Gastrocnemius medialis (tissue), 4 donors: ENCODE results near the gene MADD. TPM values are rescaled to one million over a fixed set of nuclear protein-coding genes. Genes with fewer than 3 reads are reported as not detected.

ENCODE experiments used
- ATAC-seq, 2 donors: fragments of 150-250 bp; one replicate each; pipeline ENCODE4 v1.9.1; 2016
- DNase-seq, 2 donors: peaks; one replicate each; pipeline ENCODE4 v3.0.0-alpha.2; 2019
- H3K27ac ChIP-seq, 4 donors: fragments of 200-600 bp; sonication (generic); 1 replicate in 1 of 4; 2 replicates in 3 of 4; pipeline ENCODE4 v1.5.1; 2016 to 2018; ENCODE audit warnings: mild to moderate bottlenecking in 2 of 4, moderate library complexity in 1 of 4
- H3K27me3 ChIP-seq, 3 donors: fragments of 200-600 bp; sonication (generic) in 2 of 3; 1 replicate in 1 of 3; 2 replicates in 2 of 3; pipeline versions ENCODE4 v1.5.1 to v1.6.0; 2016 to 2019; ENCODE audit warnings: mild to moderate bottlenecking in 1 of 3, moderate library complexity in 1 of 3
- H3K36me3 ChIP-seq, 2 donors: fragments of 200-600 bp; sonication (generic) in 1 of 2; one replicate each; pipeline ENCODE4 v1.5.1; 2017 to 2018
- H3K4me1 ChIP-seq, 2 donors: fragments of 200-600 bp; sonication (generic) in 1 of 2; one replicate each; pipeline ENCODE4 v1.5.1; 2016 to 2017; ENCODE audit warnings: mild to moderate bottlenecking in 2 of 2
- H3K4me3 ChIP-seq, 4 donors: fragments of 200-600 bp; sonication (generic) in 3 of 4; 1 replicate in 1 of 4; 2 replicates in 3 of 4; pipeline ENCODE4 v1.5.1; 2016 to 2019; ENCODE audit warnings: mild to moderate bottlenecking in 2 of 4
- H3K9me3 ChIP-seq, 3 donors: fragments of 200-600 bp; sonication (generic) in 2 of 3; 1 replicate in 1 of 3; 2 replicates in 2 of 3; pipeline ENCODE4 v1.5.1; 2016 to 2019
- CTCF ChIP-seq, 5 experiments: fragments of 450-650 bp in 3 of 5; fragments of 200-600 bp in 2 of 5; sonication (generic) in 2 of 5; IDR thresholded peaks in 4 of 5; conservative IDR thresholded peaks in 1 of 5; 1 replicate in 4 of 5; 2 replicates in 1 of 5; pipeline ENCODE4 v1.5.1; 2016 to 2019; ENCODE audit warnings: antibody characterized with exemption in 5 of 5, mild to moderate bottlenecking in 3 of 5, moderate library complexity in 3 of 5
- POLR2A ChIP-seq, 2 donors: fragments of 450-650 bp; IDR thresholded peaks; one replicate each; pipeline ENCODE4 v1.6.1; 2017; ENCODE audit warnings: antibody characterized with exemption in 2 of 2, mild to moderate bottlenecking in 2 of 2, moderate library complexity in 2 of 2
- in situ Hi-C, 4 donors: fragments of 200-750 bp; cut with MboI; loops; one replicate each; pipeline versions ENCODE4 v1.15.0 to v1.8.0; 2017; ENCODE audit warnings: low sequenced_read_pairs in 4 of 4
- intact Hi-C: fragments of 100-400 bp; cut with DNase I; formaldehyde crosslinking; loops from one replicate; pipeline ENCODE4 v1.15.1; 2023; ENCODE audit warnings: low total_unique reads
- total RNA-seq, 4 donors: library from RNA; depleted of rRNA; stranded (reverse); fragments of >200 nt; gene quantifications; one replicate each; pipeline versions ENCODE4 v1.1.0 to v1.2.3, GENCODE V29; 2016

MADD gene
- total RNA-seq, 4 donors from 2014 or later, result 39.4 to 47.9 (median 41.6) TPM

- intact Hi-C loops (no loop called here), in situ Hi-C loops (loop anchor here in 2 of 4 donors (25.0 kb wide), 2 partner anchors 124 to 474 kb away; partner anchors contain the start of gene ACP2 (in 2 of the 2))
- Histone ChIP-seq H3K36me3 (no peaks in the 10 kb centered on the region), H3K27me3 (no peaks in the 10 kb centered on the region), H3K4me1 (no peaks in the 10 kb centered on the region), H3K4me3 (no peak overlapping the region), H3K9me3 (no peaks in the 10 kb centered on the region), H3K27ac (peak overlapping the region in 1 of 4 donors; percentile 17)
- DNase-seq, result no peak
- TF ChIP-seq CTCF (IDR thresholded peaks at IDR 0.05 in 4 of 5, conservative IDR thresholded peaks at IDR 0.05 in 1 of 5) (no peak), POLR2A (IDR thresholded peaks at IDR 0.05) (no peak)
- no peak for ATAC-seq
These were observed 91.5 kb downstream of the MADD start for GRCh38 chr11:47361419-47361818.

- ATAC-seq, result no peak
- Histone ChIP-seq H3K4me1 (no peaks in the 10 kb centered on the region), H3K36me3 (no peaks in the 10 kb centered on the region), H3K4me3 (no peak overlapping the region), H3K27ac (no peak overlapping the region), H3K27me3 (no peaks in the 10 kb centered on the region), H3K9me3 (no peaks in the 10 kb centered on the region)
- intact Hi-C loops, result no loop called here
- no peak for DNase-seq
- no peak for TF ChIP-seq POLR2A (IDR thresholded peaks at IDR 0.05)
- in situ Hi-C loops, result loop anchor here in 2 of 4 donors (5.0 to 25.0 kb wide), 3 partner anchors 36 to 479 kb away; partner anchors contain the start of gene ACP2 (in 2 of the 2)
These were observed 96.1 kb downstream of the MADD start for GRCh38 chr11:47366020-47366490.

- in situ Hi-C loops, result loop anchor here (5.0 to 25.0 kb wide), 6 partner anchors 33 to 482 kb away; partner anchors contain the start of genes ACP2 (in 2 of the 4) and SLC39A13 (in 1 of the 4)
- TF ChIP-seq CTCF (IDR thresholded peaks at IDR 0.05 in 4 of 5, conservative IDR thresholded peaks at IDR 0.05 in 1 of 5) (no peak), POLR2A (IDR thresholded peaks at IDR 0.05) (no peak)
- Histone ChIP-seq H3K9me3 (no peaks in the 10 kb centered on the region), H3K4me3 (no peak overlapping the region), H3K36me3 (no peaks in the 10 kb centered on the region), H3K4me1 (peaks cover 0 to 6% of the 10 kb centered on the region in 2 donors), H3K27ac (no peak overlapping the region), H3K27me3 (no peaks in the 10 kb centered on the region)
- ATAC-seq (no peak), DNase-seq (no peak)
- intact Hi-C loops, result loop anchor here (10.0 kb wide), 1 partner anchor 475 kb away; the partner anchor contains the start of gene NUP160
These were observed 99.7 kb downstream of the MADD start for GRCh38 chr11:47369676-47370075.

- H3K36me3 ChIP-seq, result no peaks in the 10 kb centered on the region
- intact Hi-C loops (loop anchor here (10.0 kb wide), 1 partner anchor 472 kb away; the partner anchor contains the start of gene NUP160), in situ Hi-C loops (loop anchor here (5.0 to 25.0 kb wide), 5 partner anchors 35 to 485 kb away; partner anchors contain the start of genes ACP2 (in 2 of the 4) and SLC39A13 (in 1 of the 4))
- no peaks in the 10 kb centered on the region for H3K9me3 ChIP-seq
- no peak overlapping the region for H3K4me3 ChIP-seq
- ATAC-seq (no peak), DNase-seq (no peak)
- TF ChIP-seq POLR2A (IDR thresholded peaks at IDR 0.05), result no peak
- no peaks in the 10 kb centered on the region for H3K27me3 ChIP-seq
- peaks cover 0 to 6% of the 10 kb centered on the region in 2 donors for H3K4me1 ChIP-seq
- no peak overlapping the region for H3K27ac ChIP-seq
These were observed 102.5 kb downstream of the MADD start for GRCh38 chr11:47372422-47372821.

GRCh38 chr11:47373876-47374719 lies 104.2 kb downstream of the MADD start:
- H3K9me3 ChIP-seq, result no peaks in the 10 kb centered on the region
- TF ChIP-seq POLR2A (IDR thresholded peaks at IDR 0.05), result no peak
- TF ChIP-seq CTCF (IDR thresholded peaks at IDR 0.05 in 4 of 5, conservative IDR thresholded peaks at IDR 0.05 in 1 of 5), result peak; percentile 90 to 97 (median 93)
- ATAC-seq (peak; percentile 78 to 87), DNase-seq (peak; percentile 46 to 71)
- H3K27me3 ChIP-seq, result no peaks in the 10 kb centered on the region
- no peaks in the 10 kb centered on the region for H3K36me3 ChIP-seq
- no peak overlapping the region for H3K4me3 ChIP-seq
- H3K27ac ChIP-seq, result peak overlapping the region in 2 of 4 donors; percentile 10 to 37
- peaks cover 0 to 6% of the 10 kb centered on the region in 2 donors for H3K4me1 ChIP-seq
- intact Hi-C loops, result loop anchor here (1.0 to 10.0 kb wide), 3 partner anchors 34 to 471 kb away; partner anchors contain the start of genes NUP160 and SLC39A13
- in situ Hi-C loops, result loop anchor here (5.0 to 25.0 kb wide), 5 partner anchors 33 to 487 kb away; partner anchors contain the start of genes ACP2 (in 2 of the 4) and SLC39A13 (in 1 of the 4)
